Smooth muscle cell (in vitro differentiated cells): Measurements from ENCODE around the gene PDP2. TPM values are rescaled to one million over a fixed set of nuclear protein-coding genes. Genes with fewer than 3 reads are reported as not detected.

Experiments
- DNase-seq: peaks from one replicate; lab custom pipeline; 2025; ENCODE audit not compliant: unreplicated experiment; lab: John Stamatoyannopoulos, UW
- H2AFZ ChIP-seq: fragments of 200-600 bp; sonication (generic); 2 replicates; pipeline ENCODE4 v1.6.0; 2016; ENCODE audit warnings: antibody characterized with exemption, low read depth, mild to moderate bottlenecking
- H3F3A ChIP-seq: fragments of 200-600 bp; sonication (generic); 2 replicates; pipeline ENCODE4 v1.6.0; 2017; ENCODE audit warnings: antibody characterized with exemption, low read depth
- H3K27ac ChIP-seq: fragments of 200-600 bp; sonication (generic); 2 replicates; pipeline ENCODE4 v1.5.1; 2016; ENCODE audit warnings: low read depth, mild to moderate bottlenecking
- H3K27me3 ChIP-seq: fragments of 200-600 bp; sonication (generic); 2 replicates; pipeline ENCODE4 v1.6.1; 2016; ENCODE audit warnings: low read depth, mild to moderate bottlenecking
- H3K36me3 ChIP-seq: fragments of 200-600 bp; sonication (generic); 2 replicates; pipeline ENCODE4 v1.5.1; 2016; ENCODE audit warnings: low read depth
- H3K4me1 ChIP-seq: fragments of 200-600 bp; sonication (generic); 2 replicates; pipeline ENCODE4 v1.5.1; 2016; ENCODE audit warnings: low read depth
- H3K4me2 ChIP-seq: fragments of 200-600 bp; sonication (generic); 2 replicates; pipeline ENCODE4 v1.6.0; 2016; ENCODE audit warnings: mild to moderate bottlenecking
- H3K4me3 ChIP-seq: fragments of 200-600 bp; sonication (generic); 2 replicates; pipeline ENCODE4 v1.5.1; 2016; ENCODE audit warnings: mild to moderate bottlenecking
- H3K79me2 ChIP-seq: fragments of 200-600 bp; sonication (generic); 2 replicates; pipeline ENCODE4 v1.6.0; 2016; ENCODE audit warnings: low read depth, mild to moderate bottlenecking
- H3K9ac ChIP-seq: fragments of 200-600 bp; sonication (generic); 2 replicates; pipeline ENCODE4 v1.6.0; 2016; ENCODE audit warnings: low read depth
- H3K9me3 ChIP-seq: fragments of 200-600 bp; sonication (generic); replicated peaks from 2 replicates; pipeline ENCODE4 v1.5.1; 2016; ENCODE audit warnings: low read depth
- H4K20me1 ChIP-seq: fragments of 200-600 bp; sonication (generic); 2 replicates; pipeline ENCODE4 v1.6.0; 2016; ENCODE audit warnings: low read depth
- WGBS: methylation state at CpG from one replicate; pipeline ENCODE4 v1.1.7; 2016; ENCODE audit warnings: low lambda C conversion rate; 5-methylcytosine and 5-hydroxymethylcytosine counted together
- polyA plus RNA-seq: library from polyadenylated mRNA; unstranded; fragments of >200 nt; fragmentation: Nextera tagmentation; extraction: Ambion mirVana; gene quantifications from 2 replicates; pipeline ENCODE4 v1.2.1, GENCODE V29; 2016
- total RNA-seq: library from RNA; depleted of rRNA; stranded (reverse); fragments of >200 nt; gene quantifications from 2 replicates; pipeline ENCODE4 v1.2.3, GENCODE V29; 2014
- TF ChIP-seq, protein P1 (sequence below): fragments of 200-600 bp; sonication (generic); IDR thresholded peaks from 2 replicates; pipeline ENCODE4 v1.5.1; 2017; ENCODE audit warnings: borderline replicate concordance, mild to moderate bottlenecking, antibody characterized with exemption; ENCODE audit not compliant: insufficient read depth, poor library complexity, severe bottlenecking

PDP2 gene
- total and polyA plus RNA-seq, 2 experiments from 2014 or later, result 1.1 to 5.7 TPM

DNA sequence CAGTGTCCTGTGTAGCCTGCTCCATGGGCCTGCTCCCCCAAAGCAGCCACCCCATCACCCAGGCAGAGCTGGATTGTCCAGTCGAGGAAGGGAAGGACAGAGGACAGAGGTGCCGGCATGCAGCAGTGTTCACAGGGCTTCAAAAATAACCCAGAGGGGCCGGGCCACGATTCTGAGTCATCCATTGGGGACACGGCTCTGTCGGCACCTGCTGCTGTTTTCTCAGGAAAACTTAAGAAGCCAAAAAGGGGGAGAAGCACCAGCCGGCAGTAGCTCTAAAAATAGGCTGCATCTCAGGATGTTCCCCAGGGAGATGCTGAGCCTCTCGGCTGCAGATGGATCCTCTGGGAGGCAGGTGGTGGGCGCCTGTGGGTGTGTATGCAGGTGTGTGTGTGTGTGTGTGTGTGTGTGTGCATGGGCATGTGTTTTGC lies 34.5 kb upstream of the PDP2 start:
- no peaks in the 10 kb centered on the region for H3K36me3 ChIP-seq
- WGBS, result 67% methylated on average over 9 of the region's 9 CpGs
- peaks cover 80% of the 10 kb centered on the region for H3K27me3 ChIP-seq
- no peak overlapping the region for H2AFZ ChIP-seq
- no peaks in the 10 kb centered on the region for H4K20me1 ChIP-seq
- TF ChIP-seq, protein P1, sequence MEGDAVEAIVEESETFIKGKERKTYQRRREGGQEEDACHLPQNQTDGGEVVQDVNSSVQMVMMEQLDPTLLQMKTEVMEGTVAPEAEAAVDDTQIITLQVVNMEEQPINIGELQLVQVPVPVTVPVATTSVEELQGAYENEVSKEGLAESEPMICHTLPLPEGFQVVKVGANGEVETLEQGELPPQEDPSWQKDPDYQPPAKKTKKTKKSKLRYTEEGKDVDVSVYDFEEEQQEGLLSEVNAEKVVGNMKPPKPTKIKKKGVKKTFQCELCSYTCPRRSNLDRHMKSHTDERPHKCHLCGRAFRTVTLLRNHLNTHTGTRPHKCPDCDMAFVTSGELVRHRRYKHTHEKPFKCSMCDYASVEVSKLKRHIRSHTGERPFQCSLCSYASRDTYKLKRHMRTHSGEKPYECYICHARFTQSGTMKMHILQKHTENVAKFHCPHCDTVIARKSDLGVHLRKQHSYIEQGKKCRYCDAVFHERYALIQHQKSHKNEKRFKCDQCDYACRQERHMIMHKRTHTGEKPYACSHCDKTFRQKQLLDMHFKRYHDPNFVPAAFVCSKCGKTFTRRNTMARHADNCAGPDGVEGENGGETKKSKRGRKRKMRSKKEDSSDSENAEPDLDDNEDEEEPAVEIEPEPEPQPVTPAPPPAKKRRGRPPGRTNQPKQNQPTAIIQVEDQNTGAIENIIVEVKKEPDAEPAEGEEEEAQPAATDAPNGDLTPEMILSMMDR, result no peak
- H3K27ac ChIP-seq, result no peak overlapping the region
- DNase-seq, result no peak
- no peaks in the 10 kb centered on the region for H3K79me2 ChIP-seq
- H3K4me2 ChIP-seq, result no peak overlapping the region
- no peak overlapping the region for H3K9ac ChIP-seq
- no peak overlapping the region for H3K4me3 ChIP-seq
- H3F3A ChIP-seq, result no peaks in the 10 kb centered on the region
- H3K4me1 ChIP-seq, result no peaks in the 10 kb centered on the region
- H3K9me3 ChIP-seq, result no peaks in the 10 kb centered on the region

- no peaks in the 10 kb centered on the region for H3K79me2 ChIP-seq
- no peaks in the 10 kb centered on the region for H3F3A ChIP-seq
- H2AFZ ChIP-seq, result no peak overlapping the region
- H3K4me2 ChIP-seq, result no peak overlapping the region
- H3K27me3 ChIP-seq, result peaks cover 76% of the 10 kb centered on the region
- H3K27ac ChIP-seq, result no peak overlapping the region
- H3K9ac ChIP-seq, result no peak overlapping the region
- H4K20me1 ChIP-seq, result no peaks in the 10 kb centered on the region
- no peaks in the 10 kb centered on the region for H3K9me3 ChIP-seq
- no peaks in the 10 kb centered on the region for H3K4me1 ChIP-seq
- TF ChIP-seq, protein P1, result no peak
- H3K36me3 ChIP-seq, result no peaks in the 10 kb centered on the region
- no peak for DNase-seq
- no peak overlapping the region for H3K4me3 ChIP-seq
- WGBS, result 82% methylated on average over 1 of the region's 1 CpG
Observed at GRCh38 chr16:66846266-66846665, 34.0 kb upstream of the PDP2 start.

GRCh38 chr16:66846831-66847230 lies 33.5 kb upstream of the PDP2 start:
- no peak overlapping the region for H3K4me2 ChIP-seq
- no peaks in the 10 kb centered on the region for H3K36me3 ChIP-seq
- no peaks in the 10 kb centered on the region for H3K4me1 ChIP-seq
- no peak overlapping the region for H3K9ac ChIP-seq
- H3K27me3 ChIP-seq, result peaks cover 70% of the 10 kb centered on the region
- H2AFZ ChIP-seq, result no peak overlapping the region
- no peaks in the 10 kb centered on the region for H3K9me3 ChIP-seq
- TF ChIP-seq, protein P1, result no peak
- 91% methylated on average over 6 of the region's 6 CpGs for WGBS
- H3K4me3 ChIP-seq, result no peak overlapping the region
- no peak for DNase-seq
- H3K79me2 ChIP-seq, result no peaks in the 10 kb centered on the region
- H4K20me1 ChIP-seq, result no peaks in the 10 kb centered on the region
- H3F3A ChIP-seq, result no peaks in the 10 kb centered on the region
- no peak overlapping the region for H3K27ac ChIP-seq

DNA sequence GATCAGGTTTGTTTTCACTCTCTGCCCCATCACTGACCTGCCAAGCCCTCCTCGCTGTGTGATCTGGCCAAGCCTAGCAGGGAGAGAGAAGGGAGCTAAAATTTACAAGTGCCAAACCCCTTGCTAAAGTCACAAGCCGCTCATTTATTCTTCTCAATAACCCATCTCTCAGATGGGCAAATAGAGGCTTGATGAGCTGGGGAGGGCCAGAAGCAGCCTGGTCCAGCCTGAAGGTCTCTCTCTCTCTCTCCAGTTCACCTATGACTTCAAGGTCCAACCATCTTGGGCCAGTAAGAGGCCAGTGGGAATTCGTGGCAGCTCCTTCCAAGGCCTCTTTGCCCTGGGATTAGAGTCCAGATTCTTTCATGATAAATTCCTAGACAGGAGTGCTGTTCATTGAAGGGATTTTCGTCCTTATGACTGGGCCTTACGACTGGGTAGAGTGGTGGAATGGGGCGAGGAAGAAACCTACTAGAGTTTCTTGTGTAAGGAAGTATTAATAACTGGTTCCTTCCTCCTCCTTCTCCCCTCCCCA lies 32.7 kb upstream of the PDP2 start:
- no peaks in the 10 kb centered on the region for H3K79me2 ChIP-seq
- TF ChIP-seq, protein P1, result no peak
- H3K4me2 ChIP-seq, result no peak overlapping the region
- H4K20me1 ChIP-seq, result no peaks in the 10 kb centered on the region
- 74% methylated on average over 6 of the region's 6 CpGs for WGBS
- H3K9me3 ChIP-seq, result no peaks in the 10 kb centered on the region
- H3K27ac ChIP-seq, result no peak overlapping the region
- H3K4me3 ChIP-seq, result no peak overlapping the region
- H3K9ac ChIP-seq, result no peak overlapping the region
- H3K36me3 ChIP-seq, result no peaks in the 10 kb centered on the region
- H3F3A ChIP-seq, result no peaks in the 10 kb centered on the region
- DNase-seq, result no peak
- H3K4me1 ChIP-seq, result no peaks in the 10 kb centered on the region
- H3K27me3 ChIP-seq, result peaks cover 62% of the 10 kb centered on the region
- H2AFZ ChIP-seq, result no peak overlapping the region
